ENCODE results near the gene CRTC1.
A peak's percentile ranks its signal among the peaks of the same experiment; 100 is the strongest.

CRTC1 gene

GRCh38 chr19:18701250-18701608 is 17.7 kb downstream of the CRTC1 start:
- peak overlapping the region; percentile 48 for H3K4me3 ChIP-seq (ENCODE audit: low read depth, low read length)
- no peak for TF ChIP-seq CTCF (IDR thresholded peaks at IDR 0.05; ENCODE audit: borderline replicate concordance, insufficient read depth, low read depth, low read length)

- no peak for TF ChIP-seq CTCF (IDR thresholded peaks at IDR 0.05; ENCODE audit: borderline replicate concordance, insufficient read depth, low read depth, low read length)
- H3K4me3 ChIP-seq (ENCODE audit: low read depth, low read length) = no peak overlapping the region
Measured at GRCh38 chr19:18704054-18704453, 20.6 kb downstream of the CRTC1 start.

GRCh38 chr19:18704971-18705370 is 21.5 kb downstream of the CRTC1 start:
- no peak overlapping the region for H3K4me3 ChIP-seq (ENCODE audit: low read depth, low read length)
- TF ChIP-seq CTCF (IDR thresholded peaks at IDR 0.05; ENCODE audit: borderline replicate concordance, insufficient read depth, low read depth, low read length) = no peak

GRCh38 chr19:18708452-18709231 is 25.2 kb downstream of the CRTC1 start:
- TF ChIP-seq CTCF (IDR thresholded peaks at IDR 0.05; ENCODE audit: borderline replicate concordance, insufficient read depth, low read depth, low read length) = no peak
- H3K4me3 ChIP-seq (ENCODE audit: low read depth, low read length) = no peak overlapping the region

- H3K4me3 ChIP-seq (ENCODE audit: low read depth, low read length) = no peak overlapping the region
- TF ChIP-seq CTCF (IDR thresholded peaks at IDR 0.05; ENCODE audit: borderline replicate concordance, insufficient read depth, low read depth, low read length) = no peak
Measured at GRCh38 chr19:18709546-18709945, 26.1 kb downstream of the CRTC1 start.

GRCh38 chr19:18710186-18710585 is 26.7 kb downstream of the CRTC1 start:
- no peak overlapping the region for H3K4me3 ChIP-seq (ENCODE audit: low read depth, low read length)
- no peak for TF ChIP-seq CTCF (IDR thresholded peaks at IDR 0.05; ENCODE audit: borderline replicate concordance, insufficient read depth, low read depth, low read length)

- H3K4me3 ChIP-seq (ENCODE audit: low read depth, low read length) = no peak overlapping the region
- TF ChIP-seq CTCF (IDR thresholded peaks at IDR 0.05; ENCODE audit: borderline replicate concordance, insufficient read depth, low read depth, low read length) = no peak
Measured at GRCh38 chr19:18710996-18711751, 27.7 kb downstream of the CRTC1 start.
